ENCODE results near the gene PPFIA2. TPM values are rescaled to one million over a fixed set of nuclear protein-coding genes. Genes with fewer than 3 reads are reported as not detected.

Gene PPFIA2
- polyA plus RNA-seq (ENCODE audit: insufficient read length in 3 of 3), result 1 to 10 TPM; 4.4 to 7.0 (median 4.7) TPM
- long read RNA-seq, donor 1, result 0 reads
- long read RNA-seq, donor 2, result 0 reads
- long read RNA-seq, donor 3, result 0 reads
- long read RNA-seq, donor 4, result 0 reads
- long read RNA-seq, donor 5, result 0 reads
- long read RNA-seq, donor 6, partial matches to known transcripts, result 0 of 1 reads
- long read RNA-seq, donor 6, other reads (novel, unspliced or antisense), result 0 of 1 reads
- long read RNA-seq, donor 7, result 0 reads
- long read RNA-seq, donor 8, result 0 reads
- long read RNA-seq, donor 9, result 0 reads
- long read RNA-seq, donor 10, result 0 reads
- long read RNA-seq, donor 11, result 0 reads
- long read RNA-seq, donor 12, result 0 reads
- long read RNA-seq, donor 13, result 0 reads
- long read RNA-seq, donor 14, result 0 reads
- long read RNA-seq, donor 15, result 0 reads
- long read RNA-seq, donor 16, result 0 reads

- peak in 9 of 11 donors; percentile 13 to 36 (median 18) for DNase-seq (ENCODE audit: extremely low read depth in 1 of 11, low read depth in 9 of 11, low spot score in 4 of 11)
Observed at GRCh38 chr12:81759190-81760051, at the start of gene PPFIA2. TSS of gene PPFIA2 (minus strand) at chr12:81759350.

GRCh38 chr12:81800298-81801148 is 41.4 kb upstream of the PPFIA2 start:
- DNase-seq (ENCODE audit: extremely low read depth in 1 of 11, low read depth in 9 of 11, low spot score in 4 of 11), result no peak

- DNase-seq (ENCODE audit: extremely low read depth in 1 of 11, low read depth in 9 of 11, low spot score in 4 of 11), result no peak
Observed at GRCh38 chr12:81798294-81798693, 39.1 kb upstream of the PPFIA2 start.

- DNase-seq (ENCODE audit: extremely low read depth in 1 of 11, low read depth in 9 of 11, low spot score in 4 of 11), result no peak
Observed at GRCh38 chr12:81797100-81797499, 38.0 kb upstream of the PPFIA2 start.

- no peak for DNase-seq (ENCODE audit: extremely low read depth in 1 of 11, low read depth in 9 of 11, low spot score in 4 of 11)
Observed at GRCh38 chr12:81792666-81793065, 33.5 kb upstream of the PPFIA2 start.

- no peak for DNase-seq (ENCODE audit: extremely low read depth in 1 of 11, low read depth in 9 of 11, low spot score in 4 of 11)
Observed at GRCh38 chr12:81779216-81779615, 20.1 kb upstream of the PPFIA2 start.

- DNase-seq (ENCODE audit: extremely low read depth in 1 of 11, low read depth in 9 of 11, low spot score in 4 of 11), result no peak
Observed at GRCh38 chr12:81778719-81779118, 19.6 kb upstream of the PPFIA2 start.

GRCh38 chr12:81758421-81759189 is 545 bp downstream of the PPFIA2 start:
- DNase-seq (ENCODE audit: extremely low read depth in 1 of 11, low read depth in 9 of 11, low spot score in 4 of 11), result peak in 7 of 11 donors; percentile 17 to 31 (median 22)

- DNase-seq (ENCODE audit: extremely low read depth in 1 of 11, low read depth in 9 of 11, low spot score in 4 of 11), result no peak
Observed at GRCh38 chr12:81757731-81758365, 1.3 kb downstream of the PPFIA2 start.

GRCh38 chr12:81729781-81730180 is 29.4 kb downstream of the PPFIA2 start:
- DNase-seq (ENCODE audit: extremely low read depth in 1 of 11, low read depth in 9 of 11, low spot score in 4 of 11), result no peak

- DNase-seq (ENCODE audit: extremely low read depth in 1 of 11, low read depth in 9 of 11, low spot score in 4 of 11), result no peak
Observed at GRCh38 chr12:81727391-81727790, 31.8 kb downstream of the PPFIA2 start.

GRCh38 chr12:81726634-81727033 is 32.5 kb downstream of the PPFIA2 start:
- DNase-seq (ENCODE audit: extremely low read depth in 1 of 11, low read depth in 9 of 11, low spot score in 4 of 11), result no peak

GRCh38 chr12:81723361-81723760 is 35.8 kb downstream of the PPFIA2 start:
- DNase-seq (ENCODE audit: extremely low read depth in 1 of 11, low read depth in 9 of 11, low spot score in 4 of 11), result no peak

GRCh38 chr12:81722004-81722403 is 37.1 kb downstream of the PPFIA2 start:
- DNase-seq (ENCODE audit: extremely low read depth in 1 of 11, low read depth in 9 of 11, low spot score in 4 of 11), result no peak

GRCh38 chr12:81718616-81719015 is 40.5 kb downstream of the PPFIA2 start:
- no peak for DNase-seq (ENCODE audit: extremely low read depth in 1 of 11, low read depth in 9 of 11, low spot score in 4 of 11)

GRCh38 chr12:81712536-81712935 is 46.6 kb downstream of the PPFIA2 start:
- no peak for DNase-seq (ENCODE audit: extremely low read depth in 1 of 11, low read depth in 9 of 11, low spot score in 4 of 11)

- DNase-seq (ENCODE audit: extremely low read depth in 1 of 11, low read depth in 9 of 11, low spot score in 4 of 11), result no peak
Observed at GRCh38 chr12:81705586-81705985, 53.6 kb downstream of the PPFIA2 start.

- no peak for DNase-seq (ENCODE audit: extremely low read depth in 1 of 11, low read depth in 9 of 11, low spot score in 4 of 11)
Observed at GRCh38 chr12:81699551-81699950, 59.6 kb downstream of the PPFIA2 start.
